Endothelial cell of umbilical vein (primary cell): ENCODE measurements around the gene MEPE. TPM values are rescaled to one million over a fixed set of nuclear protein-coding genes. Genes with fewer than 3 reads are reported as not detected.

Source experiments
- BruUV-seq: library from RNA; stranded (reverse); fragments of 400-500 nt; replicated peaks from 2 replicates; lab custom pipeline; 2021; lab: Mats Ljungman, UMichigan
- CTCF ChIA-PET: fragments of 300-600, 350-600 bp; sonication (Branson Sonifier 250); formaldehyde crosslinking; loops from one replicate; lab custom pipeline; 2021; ENCODE audit warnings: antibody characterized with exemption, inconsistent platforms; lab: Charles Lee
- POLR2A ChIA-PET: fragments of 300-600, 350-600 bp; sonication (Branson Sonifier 250); formaldehyde crosslinking; loops from one replicate; lab custom pipeline; 2021; ENCODE audit warnings: antibody characterized with exemption, inconsistent platforms; lab: Charles Lee
- DNase-seq: peaks from one replicate; pipeline ENCODE4 v3.0.0-alpha.2; 2011; ENCODE audit warnings: low read depth, low spot score
- FAIRE-seq: peaks from 2 replicates; lab custom pipeline; 2011; peaks lifted over from hg19 to GRCh38; lab: Jason Lieb, UNC
- H2AFZ ChIP-seq: 2 replicates; pipeline ENCODE4 v1.6.0; 2012; ENCODE audit warnings: low read depth, low read length, control low read depth, inconsistent platforms
- H3K27ac ChIP-seq: 2 replicates; pipeline ENCODE4 v1.5.1; 2011; ENCODE audit warnings: low read depth, mild to moderate bottlenecking, control low read depth, low read length, moderate library complexity; ENCODE audit not compliant: insufficient read depth
- H3K27me3 ChIP-seq, 2 experiments: 2 replicates each; pipeline versions ENCODE4 v1.6.0 to v1.6.1; 2011; ENCODE audit warnings: low read length in 2 of 2, mixed read lengths in 1 of 2; ENCODE audit not compliant: control insufficient read depth in 2 of 2, insufficient read depth in 2 of 2
- H3K36me3 ChIP-seq, 2 experiments: 2 replicates in 1 of 2; 3 replicates in 1 of 2; pipeline ENCODE4 v1.5.1; 2011; ENCODE audit warnings: low read length in 2 of 2, mild to moderate bottlenecking in 1 of 2, moderate library complexity in 1 of 2; ENCODE audit not compliant: control insufficient read depth in 2 of 2, insufficient read depth in 2 of 2; ENCODE audit errors: extremely low read depth in 1 of 2
- H3K4me1 ChIP-seq: 3 replicates; pipeline ENCODE4 v1.5.1; 2011; ENCODE audit warnings: mild to moderate bottlenecking, low read length; ENCODE audit not compliant: control insufficient read depth, insufficient read depth; ENCODE audit errors: extremely low read depth
- H3K4me2 ChIP-seq: 2 replicates; pipeline ENCODE4 v1.6.1; 2011; ENCODE audit warnings: low read length, control low read depth, mixed read lengths; ENCODE audit not compliant: insufficient read depth
- H3K4me3 ChIP-seq, 3 experiments: fragments of 200-600 bp in 1 of 3; sonication (generic), shearing (Covaris generic) in 1 of 3; replicated peaks in 1 of 3; 2 replicates each; pipeline ENCODE4 v1.5.1; 2011 to 2016; ENCODE audit warnings: control low read depth in 3 of 3, low read length in 3 of 3, mild to moderate bottlenecking in 2 of 3, inconsistent platforms in 1 of 3, low read depth in 1 of 3, moderate library complexity in 1 of 3; ENCODE audit not compliant: insufficient read depth in 1 of 3
- H3K79me2 ChIP-seq: 2 replicates; pipeline ENCODE4 v1.6.0; 2012; ENCODE audit warnings: low read length, inconsistent platforms; ENCODE audit not compliant: control insufficient read depth, insufficient read depth
- H3K9ac ChIP-seq: replicated peaks from 2 replicates; pipeline ENCODE3; 2011; ENCODE audit warnings: low read length, control low read depth; ENCODE audit not compliant: insufficient read depth; ENCODE audit errors: extremely low read depth
- H3K9me1 ChIP-seq: replicated peaks from 3 replicates; pipeline ENCODE4 v1.6.0; 2011; ENCODE audit warnings: mild to moderate bottlenecking, low read length; ENCODE audit not compliant: control insufficient read depth, insufficient read depth; ENCODE audit errors: extremely low read depth
- H3K9me3 ChIP-seq: replicated peaks from 2 replicates; pipeline ENCODE4 v1.5.1; 2012; ENCODE audit warnings: low read length, inconsistent platforms; ENCODE audit not compliant: control insufficient read depth, insufficient read depth
- H4K20me1 ChIP-seq: replicated peaks from 2 replicates; pipeline ENCODE3; 2011; ENCODE audit warnings: mild to moderate bottlenecking, low read length; ENCODE audit not compliant: control insufficient read depth, insufficient read depth; ENCODE audit errors: extremely low read depth
- CTCF ChIP-seq, 2 donors: IDR thresholded peaks; 1 replicate in 1 of 2; 2 replicates in 1 of 2; pipeline ENCODE4 v1.5.1; 2011; ENCODE audit warnings: low read length in 2 of 2, mild to moderate bottlenecking in 2 of 2, moderate library complexity in 2 of 2, control low read depth in 1 of 2, inconsistent platforms in 1 of 2, low read depth in 1 of 2; ENCODE audit not compliant: insufficient read depth in 1 of 2; ENCODE audit errors: extremely low read depth in 1 of 2
- EZH2 ChIP-seq: IDR thresholded peaks from 2 replicates; pipeline ENCODE4 v1.6.1; 2012; ENCODE audit warnings: borderline replicate concordance, low read depth, mild to moderate bottlenecking, moderate library complexity, low read length, inconsistent platforms; ENCODE audit not compliant: severe bottlenecking
- FOS ChIP-seq: IDR thresholded peaks from 2 replicates; pipeline ENCODE4 v1.6.1; 2011; ENCODE audit warnings: mild to moderate bottlenecking, low read length, moderate library complexity, borderline replicate concordance; ENCODE audit not compliant: insufficient read depth
- GATA2 ChIP-seq: IDR thresholded peaks from 2 replicates; pipeline ENCODE4 v1.7.0; 2011; ENCODE audit warnings: low read depth, mild to moderate bottlenecking, moderate library complexity, mixed read lengths, low read length; ENCODE audit not compliant: insufficient read length, insufficient read depth
- JUN ChIP-seq: IDR thresholded peaks from 2 replicates; pipeline ENCODE4 v1.6.1; 2011; ENCODE audit warnings: borderline replicate concordance, low read depth; ENCODE audit not compliant: insufficient read length, insufficient read depth
- MAX ChIP-seq: IDR thresholded peaks from 2 replicates; pipeline ENCODE4 v1.6.1; 2011; ENCODE audit not compliant: insufficient read depth, insufficient read length
- MYC ChIP-seq: IDR thresholded peaks from one replicate; pipeline ENCODE4 v1.6.1; 2011; ENCODE audit warnings: mild to moderate bottlenecking, low read depth, low read length
- POLR2A ChIP-seq: IDR thresholded peaks from 2 replicates; pipeline ENCODE4 v1.6.1; 2012; ENCODE audit warnings: low read depth, mild to moderate bottlenecking, control low read depth, low read length
- POLR2AphosphoS5 ChIP-seq: IDR thresholded peaks from 2 replicates; pipeline ENCODE4 v1.6.1; 2012; ENCODE audit warnings: low read depth, mild to moderate bottlenecking, control low read depth, low read length, moderate library complexity; ENCODE audit not compliant: insufficient read depth
- dilution Hi-C: fragments of 300-500 bp; cut with MboI; formaldehyde crosslinking; loops from one replicate; pipeline ENCODE4 v1.15.0; 2019; ENCODE audit warnings: low sequenced_read_pairs; ENCODE audit not compliant: extremely low pct_ligation_motif_present
- intact Hi-C: fragments of 100-400 bp; cut with micrococcal nuclease; formaldehyde crosslinking; loops from one replicate; pipeline ENCODE4 v1.10.0; 2022
- polyA plus RNA-seq, 4 experiments: library from polyadenylated mRNA; depleted of rRNA in 3 of 4; stranded (reverse) in 3 of 4; unstranded in 1 of 4; fragments of >200 nt; gene quantifications; 2 replicates each; pipeline versions ENCODE4 v1.2.1 to v1.2.3, GENCODE V29; 2011 to 2012; ENCODE audit warnings: missing spikeins in 1 of 4
- total RNA-seq: library from RNA; stranded (reverse); gene quantifications from 2 replicates; pipeline ENCODE4 v1.2.3, GENCODE V29; 2021

The MEPE gene
- total and polyA plus RNA-seq, 2 donors (not counting 3 experiments of a cell fraction or from before 2014, with no cell fraction given) = not detected

DNA sequence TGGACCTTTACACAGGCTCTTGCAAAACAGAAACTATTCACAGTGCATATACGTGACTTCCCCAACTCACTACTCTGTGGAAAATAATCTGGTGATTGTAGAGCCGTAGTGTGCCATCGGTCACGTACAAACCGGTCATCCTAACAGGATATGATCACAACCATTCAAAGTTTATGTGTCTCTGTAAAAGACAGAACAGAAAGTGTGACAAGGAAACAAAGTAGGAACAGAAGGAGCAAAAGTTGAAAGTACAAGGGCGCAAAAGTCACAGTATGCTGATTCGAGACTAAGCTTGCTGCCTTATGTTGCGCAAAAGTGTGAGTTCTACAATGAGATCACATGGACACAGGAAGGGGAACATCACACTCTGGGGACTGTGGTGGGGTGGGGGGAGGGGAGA is 18.6 kb downstream of the MEPE start:
- intact Hi-C loops (loop anchor here (10.0 kb wide), 1 partner anchor 663 kb away; no protein-coding TSS in a partner anchor), dilution Hi-C loops (no loop called here)
- Histone ChIP-seq H3K4me1 (no peaks in the 10 kb centered on the region), H3K4me2 (no peak overlapping the region), H3K27ac (no peak overlapping the region), H3K4me3 (no peak overlapping the region), H3K36me3 (no peaks in the 10 kb centered on the region), H4K20me1 (no peaks in the 10 kb centered on the region), H3K79me2 (no peaks in the 10 kb centered on the region), H2AFZ (no peak overlapping the region), H3K9me3 (no peaks in the 10 kb centered on the region), H3K9ac (no peak overlapping the region), H3K27me3 (no peaks in the 10 kb centered on the region), H3K9me1 (no peaks in the 10 kb centered on the region)
- POLR2A ChIA-PET = no interaction called here
- CTCF ChIA-PET = interaction anchor here (0.7 to 12.0 kb wide), 7 partner anchors 9 to 358 kb away, joined by 3 to 412 read pairs (median 31); partner anchors contain the start of gene SPP1
- DNase-seq = no peak
- no peak for TF ChIP-seq JUN
- no peak for TF ChIP-seq EZH2
- TF ChIP-seq MYC = no peak
- no peak for TF ChIP-seq GATA2
- no peak for TF ChIP-seq FOS
- no peak for TF ChIP-seq POLR2A
- TF ChIP-seq MAX = no peak
- TF ChIP-seq CTCF (IDR thresholded peaks at IDR 0.05; ENCODE audit: extremely low read depth in 1 of 2, insufficient read depth in 1 of 2, low read depth in 1 of 2, low read length in 2 of 2) = no peak
- no peak for TF ChIP-seq POLR2AphosphoS5
- peak; percentile 47 for FAIRE-seq
- BruUV-seq = no TSS peak
